Heart left ventricle (tissue), 16 donors: Measurements from ENCODE around the gene NUDT16. TPM values are rescaled to one million over a fixed set of nuclear protein-coding genes. Genes with fewer than 3 reads are reported as not detected.

Source experiments
- ATAC-seq, 4 donors: fragments of 200-7000 bp; cut with Tn5 transposase; one replicate each; pipeline ENCODE4 v1.9.1; 2020 to 2022; ENCODE audit warnings: moderate library complexity in 4 of 4, mild to moderate bottlenecking in 3 of 4, moderate number of reproducible peaks in 1 of 4
- DNase-seq, 5 donors: peaks; one replicate each; pipeline ENCODE4 v3.0.0-alpha.2; 2020
- H3K27ac ChIP-seq, 12 donors: fragments of 200-600 bp; sonication (generic) in 4 of 12; one replicate each; pipeline versions ENCODE4 v1.5.0 to v1.8.0; 2016 to 2022; ENCODE audit warnings: mild to moderate bottlenecking in 2 of 12
- H3K27me3 ChIP-seq, 9 donors: fragments of 200-600 bp; sonication (generic) in 2 of 9; one replicate each; pipeline versions ENCODE4 v1.5.1 to v1.8.0; 2016 to 2022; ENCODE audit warnings: mild to moderate bottlenecking in 3 of 9
- H3K36me3 ChIP-seq, 9 donors: fragments of 200-600 bp; sonication (generic) in 2 of 9; one replicate each; pipeline versions ENCODE4 v1.5.0 to v1.8.0; 2018 to 2022; ENCODE audit warnings: mild to moderate bottlenecking in 2 of 9
- H3K4me1 ChIP-seq, 12 donors: fragments of 200-600 bp; sonication (generic) in 4 of 12; one replicate each; pipeline versions ENCODE4 v1.5.0 to v1.8.0; 2016 to 2022; ENCODE audit warnings: mild to moderate bottlenecking in 3 of 12
- H3K4me3 ChIP-seq, 12 donors: fragments of 200-600 bp; sonication (generic) in 4 of 12; one replicate each; pipeline versions ENCODE4 v1.5.0 to v1.8.0; 2017 to 2022; ENCODE audit warnings: mild to moderate bottlenecking in 9 of 12, moderate library complexity in 4 of 12
- H3K9me3 ChIP-seq, 12 donors: fragments of 200-600 bp; sonication (generic) in 4 of 12; one replicate each; pipeline versions ENCODE4 v1.5.0 to v1.8.0; 2016 to 2022; ENCODE audit warnings: mild to moderate bottlenecking in 1 of 12
- CTCF ChIP-seq, 12 donors: fragments of 200-600 bp; sonication (generic) in 4 of 12; IDR thresholded peaks; one replicate each; pipeline versions ENCODE4 v1.5.0 to v1.8.0; 2018 to 2022; ENCODE audit warnings: antibody characterized with exemption in 12 of 12, mild to moderate bottlenecking in 5 of 12
- POLR2A ChIP-seq, 2 donors: fragments of 450-650 bp; IDR thresholded peaks; one replicate each; pipeline ENCODE4 v1.6.1; 2017; ENCODE audit warnings: antibody characterized with exemption in 2 of 2, mild to moderate bottlenecking in 2 of 2, moderate library complexity in 2 of 2
- WGBS, 4 donors: extraction: QIAGEN DNeasy Blood & Tissue Kit in 2 of 4; methylation state at CpG; one replicate each; pipeline versions ENCODE4 v1.1.5 to v1.1.7; 2013 to 2018; 5-methylcytosine and 5-hydroxymethylcytosine counted together
- intact Hi-C, 10 donors: fragments of 100-400 bp; cut with DNase I; formaldehyde crosslinking; loops; one replicate each; pipeline versions ENCODE4 v1.11.1 to v1.14.2; 2022
- polyA plus RNA-seq, 2 donors: library from polyadenylated mRNA; stranded (reverse); fragments of 200-250 nt; gene quantifications; one replicate each; pipeline ENCODE4 v1.2.3, GENCODE V29; 2013
- total RNA-seq, 9 donors: library from RNA; depleted of rRNA in 2 of 9; stranded (reverse); fragments of >200 nt in 2 of 9; fragmentation: NEBNext Ultra II Directional in 3 of 9; extraction: Animal tissue kit (Norgen Biotek cat#: 25700) in 3 of 9; gene quantifications; one replicate each; pipeline versions ENCODE4 v1.1.0 to v1.2.4, GENCODE V29; 2016 to 2023
- donor health status: ischemic (EF 13 %, LVEDD 7.1; RV severe dilation, severe dysfunction).
- donor health status: healthy with polysubstance abuse.
- donor health status: DM: no; HTN: yes; CAD: no.
- donor health status: DM: no; HTN: no; CAD: no.
- donor health status: ischemic (EF 25% LVEDD 6.9; RV normal size, moderate dysfunction).
- donor health status: ischemic (EF 25% LVEDD 5.7; RV mildly dilated, moderate dysfunction).
- donor health status: healthy.
- donor health status: DM: yes; HTN: yes; CAD: no.
- donor health status: ischemic (EF 35%, LVEDD 5.7; RV mildly dilated, moderate dysfunction).
- donor health status: nonischemic (EF 11% LVEDD 7.7; RV severe dilation, severe dysfunction).
- donor health status: DM: yes; HTN: yes; CAD: no.
- donor health status: PGD.
- donor health status: ischemic (EF 29% LVEDD 5.4; RV normal size, mild dysfunction).
- donor health status: nonischemic (EF 23%, LVEDD 6.1; RV moderate dilation, normal function).

The NUDT16 gene
- total and polyA plus RNA-seq, 11 donors: 27.6 to 68.2 (median 33.9) TPM

GRCh38 chr3:131386429-131387165 lies 5.0 kb downstream of the NUDT16 start:
- H3K27me3 ChIP-seq: no peaks in the 10 kb centered on the region
- H3K36me3 ChIP-seq: peaks cover 0 to 24% (median 12%) of the 10 kb centered on the region in 9 donors
- peak overlapping the region; percentile 20 to 89 (median 50) for H3K27ac ChIP-seq
- H3K9me3 ChIP-seq: no peaks in the 10 kb centered on the region
- 29 to 39% (median 34%) methylated on average over 6 of the region's 6 CpGs for WGBS, 4 donors
- peak; percentile 63 to 83 (median 77) for DNase-seq
- intact Hi-C loops: loop anchor here in 5 of 10 donors (10.0 kb wide), 4 partner anchors 118 to 362 kb away; partner anchors contain the start of genes MRPL3 (in 3 of the 5), ASTE1 (in 1 of the 5) and NEK11 (in 1 of the 5)
- TF ChIP-seq POLR2A (IDR thresholded peaks at IDR 0.05) (no peak), CTCF (IDR thresholded peaks at IDR 0.05) (no peak)
- peaks cover 4 to 79% (median 34%) of the 10 kb centered on the region in 12 donors for H3K4me1 ChIP-seq
- peak; percentile 60 to 77 (median 71) for ATAC-seq
- peak overlapping the region in 1 of 12 donors; percentile 2 for H3K4me3 ChIP-seq

GRCh38 chr3:131387796-131388489 lies 6.4 kb downstream of the NUDT16 start:
- WGBS, 4 donors: 51 to 64% (median 56%) methylated on average over 1 of the region's 1 CpG
- H3K27me3 ChIP-seq: no peaks in the 10 kb centered on the region
- intact Hi-C loops: loop anchor here in 5 of 10 donors (10.0 kb wide), 4 partner anchors 117 to 363 kb away; partner anchors contain the start of genes MRPL3 (in 3 of the 5), ASTE1 (in 1 of the 5) and NEK11 (in 1 of the 5)
- TF ChIP-seq POLR2A (IDR thresholded peaks at IDR 0.05) (no peak), CTCF (IDR thresholded peaks at IDR 0.05) (no peak)
- H3K4me3 ChIP-seq: no peak overlapping the region
- peaks cover 0 to 69% (median 25%) of the 10 kb centered on the region in 12 donors for H3K4me1 ChIP-seq
- H3K9me3 ChIP-seq: no peaks in the 10 kb centered on the region
- H3K27ac ChIP-seq: peak overlapping the region in 10 of 12 donors; percentile 13 to 89 (median 50)
- DNase-seq: no peak
- H3K36me3 ChIP-seq: peaks cover 0 to 24% (median 12%) of the 10 kb centered on the region in 9 donors
- ATAC-seq: no peak

- intact Hi-C loops: loop anchor here in 5 of 10 donors (10.0 kb wide), 4 partner anchors 116 to 364 kb away; partner anchors contain the start of genes MRPL3 (in 3 of the 5), ASTE1 (in 1 of the 5) and NEK11 (in 1 of the 5)
- peaks cover 0 to 64% (median 24%) of the 10 kb centered on the region in 12 donors for H3K4me1 ChIP-seq
- H3K27me3 ChIP-seq: no peaks in the 10 kb centered on the region
- ATAC-seq (no peak), DNase-seq (no peak)
- 41 to 53% (median 48%) methylated on average over 2 of the region's 2 CpGs for WGBS, 4 donors
- H3K36me3 ChIP-seq: peaks cover 0 to 19% (median 7%) of the 10 kb centered on the region in 9 donors
- TF ChIP-seq CTCF (IDR thresholded peaks at IDR 0.05) (no peak), POLR2A (IDR thresholded peaks at IDR 0.05) (no peak)
- no peaks in the 10 kb centered on the region for H3K9me3 ChIP-seq
- H3K27ac ChIP-seq: peak overlapping the region in 1 of 12 donors; percentile 89
- no peak overlapping the region for H3K4me3 ChIP-seq
These were observed 6.9 kb downstream of the NUDT16 start for GRCh38 chr3:131388490-131388799.

- DNase-seq (no peak), ATAC-seq (no peak)
- peaks cover 0 to 8% (median 0%) of the 10 kb centered on the region in 9 donors for H3K36me3 ChIP-seq
- no peaks in the 10 kb centered on the region for H3K27me3 ChIP-seq
- no peak overlapping the region for H3K4me3 ChIP-seq
- intact Hi-C loops: no loop called here
- TF ChIP-seq POLR2A (IDR thresholded peaks at IDR 0.05) (no peak), CTCF (IDR thresholded peaks at IDR 0.05) (no peak)
- H3K4me1 ChIP-seq: peaks cover 0 to 46% (median 28%) of the 10 kb centered on the region in 12 donors
- H3K9me3 ChIP-seq: no peaks in the 10 kb centered on the region
- H3K27ac ChIP-seq: no peak overlapping the region
- WGBS, 4 donors: 78 to 98% (median 86%) methylated on average over 2 of the region's 2 CpGs
These were observed 8.8 kb downstream of the NUDT16 start for GRCh38 chr3:131390331-131390730.
